Fibroblast of the aortic adventitia (primary cell): Measurements from ENCODE around the gene ZFHX3. TPM values are rescaled to one million over a fixed set of nuclear protein-coding genes. Genes with fewer than 3 reads are reported as not detected.

Source experiments
- DNase-seq: peaks from one replicate; pipeline ENCODE4 v3.0.0-alpha.2; 2010; ENCODE audit warnings: low read depth
- H3K4me3 ChIP-seq: 2 replicates; pipeline ENCODE4 v1.5.1; 2011; ENCODE audit warnings: low read depth, mild to moderate bottlenecking, control low read depth, low read length, moderate library complexity
- small RNA-seq: library from RNA; depleted of rRNA; stranded (forward); fragments of <200 nt; gene quantifications from one replicate; pipeline ENCODE3, GENCODE V24; 2012
- total RNA-seq: library from RNA; depleted of rRNA; stranded (reverse); fragments of >200 nt; gene quantifications from 2 replicates; pipeline ENCODE4 v1.2.3, GENCODE V29; 2012; ENCODE audit warnings: low replicate concordance
- TF ChIP-seq, protein P1 (sequence below): IDR thresholded peaks from 2 replicates; pipeline ENCODE4 v1.5.1; 2011; ENCODE audit warnings: mild to moderate bottlenecking, low read length, control low read depth, inconsistent platforms; ENCODE audit not compliant: insufficient read depth

ZFHX3 gene
- total RNA-seq, 1 donor = 8.1 TPM

DNA sequence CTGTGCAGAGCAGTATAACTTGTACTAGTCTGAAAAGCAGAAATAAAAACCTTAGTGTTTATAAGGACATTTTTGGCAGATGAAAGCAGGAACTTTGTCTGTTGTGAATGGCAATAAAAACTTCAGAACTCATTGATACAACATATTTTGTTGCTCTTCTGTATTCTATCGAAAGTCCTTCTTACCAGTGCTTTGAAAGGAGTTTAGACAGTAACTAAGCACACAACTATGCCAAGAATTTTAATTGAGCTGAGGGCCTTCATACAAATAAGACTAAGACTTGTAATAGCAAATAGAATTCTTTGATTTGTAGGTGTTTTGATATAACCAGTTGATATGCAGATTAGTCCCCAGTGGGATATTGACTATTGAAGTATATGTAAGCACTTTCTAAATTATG, 308.4 kb downstream of the ZFHX3 start:
- TF ChIP-seq, protein P1, sequence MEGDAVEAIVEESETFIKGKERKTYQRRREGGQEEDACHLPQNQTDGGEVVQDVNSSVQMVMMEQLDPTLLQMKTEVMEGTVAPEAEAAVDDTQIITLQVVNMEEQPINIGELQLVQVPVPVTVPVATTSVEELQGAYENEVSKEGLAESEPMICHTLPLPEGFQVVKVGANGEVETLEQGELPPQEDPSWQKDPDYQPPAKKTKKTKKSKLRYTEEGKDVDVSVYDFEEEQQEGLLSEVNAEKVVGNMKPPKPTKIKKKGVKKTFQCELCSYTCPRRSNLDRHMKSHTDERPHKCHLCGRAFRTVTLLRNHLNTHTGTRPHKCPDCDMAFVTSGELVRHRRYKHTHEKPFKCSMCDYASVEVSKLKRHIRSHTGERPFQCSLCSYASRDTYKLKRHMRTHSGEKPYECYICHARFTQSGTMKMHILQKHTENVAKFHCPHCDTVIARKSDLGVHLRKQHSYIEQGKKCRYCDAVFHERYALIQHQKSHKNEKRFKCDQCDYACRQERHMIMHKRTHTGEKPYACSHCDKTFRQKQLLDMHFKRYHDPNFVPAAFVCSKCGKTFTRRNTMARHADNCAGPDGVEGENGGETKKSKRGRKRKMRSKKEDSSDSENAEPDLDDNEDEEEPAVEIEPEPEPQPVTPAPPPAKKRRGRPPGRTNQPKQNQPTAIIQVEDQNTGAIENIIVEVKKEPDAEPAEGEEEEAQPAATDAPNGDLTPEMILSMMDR = no peak
- DNase-seq = peak; percentile 26

DNA sequence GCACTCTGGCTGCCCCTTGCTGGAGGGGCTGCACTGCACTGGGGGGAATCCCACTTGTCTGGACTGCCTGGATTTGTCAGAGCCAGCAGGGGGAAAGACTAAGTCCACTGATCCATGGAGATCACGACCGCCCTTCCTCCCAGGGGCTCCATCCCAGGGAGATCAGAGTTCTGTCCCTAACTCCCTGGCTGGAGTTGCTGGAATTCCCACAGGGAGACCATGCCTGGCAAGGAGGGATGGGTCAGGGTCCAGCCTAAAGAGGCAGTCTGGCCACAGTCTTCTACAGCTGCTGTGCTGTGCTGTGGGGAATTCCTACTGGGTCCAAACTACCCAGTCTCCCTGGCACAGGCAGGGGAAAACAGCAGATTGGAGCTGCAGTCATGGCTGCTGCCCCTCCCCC, 311.9 kb downstream of the ZFHX3 start:
- TF ChIP-seq, protein P1 = no peak
- no peak overlapping the region for H3K4me3 ChIP-seq
- no peak for DNase-seq

More for the DNA sequence above, 308.4 kb downstream of the ZFHX3 start:
- H3K4me3 ChIP-seq = no peak overlapping the region

Small RNAs within 50 kb of the gene (small RNA-seq; reads per million reads assigned to genes)
- gene AC002044.1 (not detected), gene RNU7-71P (not detected)
